ENCODE results near the gene SPEM2. TPM values are rescaled to one million over a fixed set of nuclear protein-coding genes. Genes with fewer than 3 reads are reported as not detected.

Gene SPEM2
- total and polyA plus RNA-seq, 2 of the 8 experiments (the other 6 are each of a cell fraction or from before 2014, with no cell fraction given), result 0.03 TPM; not detected in 1

DNA sequence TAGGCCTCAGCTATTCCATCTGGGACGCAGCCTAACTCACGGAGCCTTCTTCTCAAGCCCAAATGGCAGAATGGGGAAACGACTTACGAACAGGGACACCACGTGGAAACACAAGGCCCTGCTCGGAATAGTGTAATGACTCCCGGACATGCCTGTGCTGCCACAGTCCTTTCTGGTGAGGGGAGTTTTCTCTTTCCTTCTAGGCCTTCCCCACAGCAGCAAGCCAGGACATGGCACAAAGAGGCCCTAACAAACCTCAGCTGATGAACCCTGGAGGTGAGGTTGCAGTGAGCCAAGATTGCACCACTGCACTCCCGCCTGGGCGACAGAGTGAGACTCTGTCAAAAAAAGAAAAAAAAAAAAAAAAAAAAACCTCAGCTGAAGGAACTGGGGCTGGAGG is 38.7 kb downstream of the SPEM2 start:
- Histone ChIP-seq H4K8ac (ENCODE audit: extremely low read depth, insufficient read depth, low read length) (no peak overlapping the region), H3K79me1 (ENCODE audit: low read depth, low read length) (peaks cover 2% of the 10 kb centered on the region; the same call in 1 of the 2 replicates), H3K4ac (replicated peaks; ENCODE audit: insufficient read length, low read depth, low read length) (no peak overlapping the region), H3K9ac (replicated peaks in 1 of 4; ENCODE audit: extremely low read depth in 1 of 4, low read depth in 3 of 4, low read length in 3 of 4) (no peak overlapping the region), H3K23ac (ENCODE audit: insufficient read length) (no peak overlapping the region), H2BK15ac (ENCODE audit: low read length) (no peak overlapping the region), H3K36me3 (ENCODE audit: control insufficient read depth in 2 of 4, insufficient read depth in 4 of 4, low read length in 3 of 4) (peaks cover 0 to 3% (median under 1%) of the 10 kb centered on the region in 4 experiments; a peak in 3 of 8 replicates), H2BK12ac (ENCODE audit: low read depth, low read length) (no peak overlapping the region), H3K4me3 (ENCODE audit: extremely low read depth in 1 of 4, insufficient read depth in 2 of 4, low read depth in 3 of 4, low read length in 4 of 4) (no peak overlapping the region), H4K5ac (ENCODE audit: insufficient read length, low read depth, low read length) (no peak overlapping the region), H2BK20ac (ENCODE audit: low read length) (no peak overlapping the region), H2AK5ac (ENCODE audit: low read depth, low read length) (no peak overlapping the region), H3K56ac (replicated peaks; ENCODE audit: insufficient read length, low read depth, low read length) (no peak overlapping the region), H4K91ac (replicated peaks; ENCODE audit: insufficient read length, low read length) (no peak overlapping the region), H3K4me2 (ENCODE audit: insufficient read depth in 1 of 2, low read depth in 2 of 2, low read length in 2 of 2) (no peak overlapping the region), H3K14ac (ENCODE audit: insufficient read length) (no peak overlapping the region), H2BK5ac (ENCODE audit: low read depth, low read length) (no peak overlapping the region), H3K4me1 (replicated peaks in 1 of 4; ENCODE audit: control insufficient read depth in 3 of 4, insufficient read depth in 4 of 4, low read length in 3 of 4) (peaks cover 2 to 9% (median 7%) of the 10 kb centered on the region in 4 experiments), H2AFZ (ENCODE audit: low read length) (no peak overlapping the region), H3K9me3 (ENCODE audit: insufficient read depth in 2 of 2, low read depth in 1 of 2, low read length in 1 of 2) (no peaks in the 10 kb centered on the region), H3K18ac (ENCODE audit: extremely low read depth, low read length) (no peak overlapping the region), H2BK120ac (replicated peaks; ENCODE audit: low read depth, low read length) (no peak overlapping the region), H3K27ac (ENCODE audit: low read depth, low read length) (no peak overlapping the region), H4K20me1 (replicated peaks in 1 of 2; ENCODE audit: control insufficient read depth in 1 of 2, insufficient read depth in 2 of 2, low read length in 2 of 2) (peaks cover 0 to 1% of the 10 kb centered on the region in 2 experiments), H3K23me2 (ENCODE audit: low read depth, low read length) (no peaks in the 10 kb centered on the region), H3K27me3 (replicated peaks in 1 of 4; ENCODE audit: control insufficient read depth in 3 of 4, extremely low read depth in 1 of 4, insufficient read depth in 3 of 4, low read length in 3 of 4) (no peaks in the 10 kb centered on the region), H3K79me2 (ENCODE audit: control insufficient read depth in 1 of 2, insufficient read depth in 2 of 2, low read length in 2 of 2) (no peaks in the 10 kb centered on the region)
- ChIA-PET POLR2A (ENCODE audit: partially characterized antibody) (interaction anchor here (0.6 to 13.8 kb wide), 5 partner anchors 10 to 125 kb away, joined by 3 to 200 read pairs (median 4); partner anchors contain the start of genes FGF11, POLR2A, SLC35G6 and ZBTB4), CTCF (ENCODE audit: partially characterized antibody) (interaction anchor here (0.6 to 1.5 kb wide), 3 partner anchors 23 to 178 kb away, joined by 3 to 4 read pairs (median 4); no protein-coding TSS in a partner anchor)
- WGBS, 2 experiments (ENCODE audit: extremely low coverage in 1 of 2, insufficient coverage in 1 of 2, insufficient read length in 1 of 2, insufficient replicate concordance in 2 of 2, low coverage in 1 of 2, low lambda C conversion rate in 2 of 2, missing lambda C conversion rate in 1 of 2), result 96% methylated on average over 9 of the region's 9 CpGs; no CpG with 5 or more reads in 1 of the 2 experiments
- DNase-seq (ENCODE audit: low read depth in 1 of 2, low spot score in 2 of 2), result no peak
- no peak for TF ChIP-seq POU5F1 (IDR thresholded peaks at IDR 0.05; ENCODE audit: low read depth, low read length)
- TF ChIP-seq CBX5 (IDR thresholded peaks at IDR 0.05; ENCODE audit: low read depth, low read length), result no peak
- FAIRE-seq, result no peak

All from H1 (cell line).